Parathyroid adenoma (tissue), 2 donors: ENCODE results near the gene PCBP3.
"Not testable (repeated sequence)": the region's sequence is repeated elsewhere in the genome, so short reads cannot be mapped to it uniquely, and the experiment has no call there.

Experiments used
- H2AFZ ChIP-seq: fragments of 300-600 bp; sonication (generic); one replicate; pipeline ENCODE4 v1.7.0; 2017; ENCODE audit warnings: antibody characterized with exemption, mild to moderate bottlenecking
- H3K27ac ChIP-seq: fragments of 300-600 bp; sonication (generic); one replicate; pipeline ENCODE4 v1.7.0; 2017
- H3K27me3 ChIP-seq: fragments of 300-600 bp; sonication (generic); one replicate; pipeline ENCODE4 v1.7.0; 2017; ENCODE audit warnings: low read length; ENCODE audit not compliant: control insufficient read depth, insufficient read depth
- H3K36me3 ChIP-seq: fragments of 300-600 bp; sonication (generic); one replicate; pipeline ENCODE4 v1.7.0; 2017; ENCODE audit warnings: low read length; ENCODE audit not compliant: control insufficient read depth, insufficient read depth
- H3K4me1 ChIP-seq: fragments of 300-600 bp; sonication (generic); one replicate; pipeline ENCODE4 v1.7.0; 2017; ENCODE audit warnings: control low read depth
- H3K4me2 ChIP-seq: fragments of 300-600 bp; sonication (generic); one replicate; pipeline ENCODE4 v1.7.0; 2017; ENCODE audit warnings: low read length
- H3K4me3 ChIP-seq: fragments of 300-600 bp; sonication (generic); one replicate; pipeline ENCODE4 v1.7.0; 2017; ENCODE audit warnings: low read depth, low read length
- H3K79me2 ChIP-seq: fragments of 300-600 bp; sonication (generic); one replicate; pipeline ENCODE4 v1.7.0; 2017; ENCODE audit warnings: control low read depth
- H3K9ac ChIP-seq: fragments of 300-600 bp; sonication (generic); one replicate; pipeline ENCODE4 v1.7.0; 2017; ENCODE audit warnings: mild to moderate bottlenecking
- H3K9me3 ChIP-seq: fragments of 300-600 bp; sonication (generic); one replicate; pipeline ENCODE4 v1.7.0; 2017; ENCODE audit warnings: low read length; ENCODE audit not compliant: control insufficient read depth
- TF ChIP-seq, protein P1 (sequence below): fragments of 300-600 bp; sonication (generic); IDR thresholded peaks from one replicate; pipeline ENCODE4 v1.7.0; 2017; ENCODE audit warnings: antibody characterized with exemption, mild to moderate bottlenecking
- donor health status: primary hyperparathyroidism.

Gene PCBP3

DNA sequence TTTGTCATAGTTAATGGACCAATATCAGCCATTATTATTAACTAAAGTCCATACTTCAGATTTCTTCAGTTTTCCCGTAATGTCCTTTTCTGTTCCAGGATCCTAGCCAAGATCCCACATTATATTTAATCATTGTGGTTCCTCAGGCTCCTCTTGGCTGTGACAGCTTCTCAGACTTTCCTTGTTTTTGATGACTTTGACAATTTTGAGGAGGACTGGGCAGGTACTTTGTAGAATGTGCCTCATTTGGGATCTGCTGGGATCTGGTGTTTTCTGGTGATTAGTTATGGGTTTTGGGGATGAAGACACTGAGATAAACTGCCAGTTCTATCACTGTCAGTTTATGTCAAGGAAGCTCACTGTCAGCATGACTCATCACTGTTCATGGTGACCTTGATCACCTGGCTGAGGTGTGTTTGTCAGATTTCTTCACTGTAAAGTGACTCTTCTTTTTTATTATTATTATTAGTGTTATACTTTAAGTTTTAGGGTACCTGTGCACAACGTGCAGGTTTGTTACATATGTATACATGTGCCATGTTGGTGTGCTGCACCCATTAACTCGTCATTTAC, 66.3 kb downstream of the PCBP3 start:
- no peaks in the 10 kb centered on the region for H3K9me3 ChIP-seq
- no peak overlapping the region for H3K9ac ChIP-seq
- H3K79me2 ChIP-seq = peaks cover 3% of the 10 kb centered on the region
- no peaks in the 10 kb centered on the region for H3K27me3 ChIP-seq
- no peak overlapping the region for H3K4me3 ChIP-seq
- H3K36me3 ChIP-seq = no peaks in the 10 kb centered on the region
- no peaks in the 10 kb centered on the region for H3K4me1 ChIP-seq
- no peak overlapping the region for H3K4me2 ChIP-seq
- H2AFZ ChIP-seq = no peak overlapping the region
- TF ChIP-seq, protein P1, sequence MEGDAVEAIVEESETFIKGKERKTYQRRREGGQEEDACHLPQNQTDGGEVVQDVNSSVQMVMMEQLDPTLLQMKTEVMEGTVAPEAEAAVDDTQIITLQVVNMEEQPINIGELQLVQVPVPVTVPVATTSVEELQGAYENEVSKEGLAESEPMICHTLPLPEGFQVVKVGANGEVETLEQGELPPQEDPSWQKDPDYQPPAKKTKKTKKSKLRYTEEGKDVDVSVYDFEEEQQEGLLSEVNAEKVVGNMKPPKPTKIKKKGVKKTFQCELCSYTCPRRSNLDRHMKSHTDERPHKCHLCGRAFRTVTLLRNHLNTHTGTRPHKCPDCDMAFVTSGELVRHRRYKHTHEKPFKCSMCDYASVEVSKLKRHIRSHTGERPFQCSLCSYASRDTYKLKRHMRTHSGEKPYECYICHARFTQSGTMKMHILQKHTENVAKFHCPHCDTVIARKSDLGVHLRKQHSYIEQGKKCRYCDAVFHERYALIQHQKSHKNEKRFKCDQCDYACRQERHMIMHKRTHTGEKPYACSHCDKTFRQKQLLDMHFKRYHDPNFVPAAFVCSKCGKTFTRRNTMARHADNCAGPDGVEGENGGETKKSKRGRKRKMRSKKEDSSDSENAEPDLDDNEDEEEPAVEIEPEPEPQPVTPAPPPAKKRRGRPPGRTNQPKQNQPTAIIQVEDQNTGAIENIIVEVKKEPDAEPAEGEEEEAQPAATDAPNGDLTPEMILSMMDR = no peak
- no peak overlapping the region for H3K27ac ChIP-seq

DNA sequence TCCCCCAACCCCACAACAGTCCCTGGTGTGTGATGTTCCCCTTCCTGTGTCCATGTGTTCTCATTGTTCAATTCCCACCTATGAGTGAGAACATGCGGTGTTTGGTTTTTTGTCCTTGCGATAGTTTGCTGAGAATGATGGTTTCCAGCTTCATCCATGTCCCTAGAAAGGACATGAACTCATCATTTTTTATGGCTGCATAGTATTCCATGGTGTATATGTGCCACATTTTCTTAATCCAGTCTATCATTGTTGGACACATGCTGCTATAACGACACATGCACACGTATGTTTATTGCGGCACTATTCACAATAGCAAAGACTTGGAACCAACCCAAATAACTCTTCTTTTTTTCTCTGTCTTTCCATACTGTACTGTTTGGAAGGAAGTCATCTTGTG, 66.8 kb downstream of the PCBP3 start:
- H3K9ac ChIP-seq, H3K4me3 ChIP-seq, H3K27ac ChIP-seq, H3K27me3 ChIP-seq, H2AFZ ChIP-seq, H3K79me2 ChIP-seq, H3K9me3 ChIP-seq, H3K4me2 ChIP-seq, H3K36me3 ChIP-seq, H3K4me1 ChIP-seq: not testable (repeated sequence)

DNA sequence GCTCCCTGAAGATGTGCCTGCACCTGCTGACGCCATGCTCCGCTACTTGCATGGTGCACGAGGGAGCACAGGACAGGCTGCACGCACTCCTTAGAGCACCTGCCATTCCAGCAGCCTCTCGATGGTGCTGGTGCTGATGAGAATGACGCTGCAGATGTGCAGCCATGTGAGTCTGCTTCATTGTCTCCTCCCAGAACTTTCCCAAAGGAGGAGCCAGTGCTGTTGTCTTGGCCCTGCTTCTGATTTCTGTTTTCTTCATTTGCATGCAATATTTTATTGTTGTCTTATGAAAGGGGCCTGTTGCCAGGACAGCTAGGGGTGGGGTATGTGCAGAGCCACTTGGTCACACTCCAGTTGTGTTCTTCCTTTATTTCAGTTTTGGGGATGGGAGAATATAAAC, 70.1 kb downstream of the PCBP3 start:
- no peaks in the 10 kb centered on the region for H3K27me3 ChIP-seq
- no peaks in the 10 kb centered on the region for H3K36me3 ChIP-seq
- no peak overlapping the region for H3K4me2 ChIP-seq
- no peak overlapping the region for H2AFZ ChIP-seq
- no peaks in the 10 kb centered on the region for H3K9me3 ChIP-seq
- no peak overlapping the region for H3K9ac ChIP-seq
- TF ChIP-seq, protein P1 = no peak
- no peak overlapping the region for H3K4me3 ChIP-seq
- no peak overlapping the region for H3K27ac ChIP-seq
- peaks cover 3% of the 10 kb centered on the region for H3K79me2 ChIP-seq
- no peaks in the 10 kb centered on the region for H3K4me1 ChIP-seq

DNA sequence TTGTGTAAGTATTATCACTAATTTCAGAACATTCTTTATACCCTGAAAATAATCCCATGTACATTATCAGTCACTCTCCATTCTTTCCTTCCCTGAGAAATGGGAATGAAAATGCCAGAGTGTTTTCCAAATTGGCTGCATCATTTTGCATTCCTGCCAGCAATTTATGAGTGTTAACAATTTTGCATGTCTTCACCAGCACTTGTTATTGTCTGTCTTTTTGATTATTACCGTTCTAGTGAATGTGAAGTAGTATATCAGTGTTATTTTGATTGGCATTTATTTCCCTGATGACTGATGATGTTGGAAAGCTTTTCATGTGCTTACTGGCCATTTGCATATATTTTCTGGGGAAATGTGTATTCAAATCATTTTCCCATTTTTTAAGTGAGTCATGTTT, 71.9 kb downstream of the PCBP3 start:
- Histone ChIP-seq H3K4me1 (no peaks in the 10 kb centered on the region), H3K27ac (no peak overlapping the region), H3K79me2 (peaks cover 3% of the 10 kb centered on the region), H3K4me2 (no peak overlapping the region), H3K4me3 (no peak overlapping the region), H3K36me3 (no peaks in the 10 kb centered on the region), H3K27me3 (no peaks in the 10 kb centered on the region), H2AFZ (no peak overlapping the region), H3K9ac (no peak overlapping the region), H3K9me3 (no peaks in the 10 kb centered on the region)
- TF ChIP-seq, protein P1 = no peak

DNA sequence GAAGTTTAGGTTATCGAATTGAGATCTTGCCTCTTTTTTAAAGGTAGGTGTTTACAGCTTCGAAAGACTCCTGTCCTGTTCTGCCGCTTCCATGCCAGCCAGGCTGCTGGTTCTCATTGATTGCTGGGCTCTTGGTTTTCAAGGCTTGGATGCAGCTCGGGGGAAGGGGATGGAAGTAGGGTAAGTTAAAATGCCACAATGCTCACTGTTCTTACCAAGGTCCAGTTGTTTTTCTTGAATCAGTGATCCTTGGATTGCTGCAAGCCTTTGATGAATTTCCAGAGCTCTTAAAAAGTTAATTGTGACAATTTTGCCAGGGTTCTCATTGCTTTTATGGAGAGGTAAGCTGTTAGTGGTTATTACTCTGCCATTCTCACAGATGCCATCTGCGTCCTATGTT, 74.9 kb downstream of the PCBP3 start:
- Histone ChIP-seq H3K27ac (no peak overlapping the region), H2AFZ (no peak overlapping the region), H3K9ac (no peak overlapping the region), H3K36me3 (no peaks in the 10 kb centered on the region), H3K4me3 (no peak overlapping the region), H3K9me3 (no peaks in the 10 kb centered on the region), H3K79me2 (no peaks in the 10 kb centered on the region), H3K4me2 (no peak overlapping the region), H3K4me1 (no peaks in the 10 kb centered on the region), H3K27me3 (no peaks in the 10 kb centered on the region)
- TF ChIP-seq, protein P1 = no peak
